ENCODE results near the gene RGS21.

RGS21 gene

GRCh38 chr1:192376374-192376773 is 59.6 kb downstream of the RGS21 start:
- no peak for DNase-seq (ENCODE audit: low read depth, low spot score)

GRCh38 chr1:192378276-192378675 is 61.5 kb downstream of the RGS21 start:
- no peak for DNase-seq (ENCODE audit: low read depth, low spot score)

More at GRCh38 chr1:192376374-192376773, 59.6 kb downstream of the RGS21 start:
- H3K27ac ChIP-seq = no peak overlapping the region

GRCh38 chr1:192378878-192379277 is 62.1 kb downstream of the RGS21 start:
- no peak for DNase-seq (ENCODE audit: low read depth, low spot score)
- H3K27ac ChIP-seq = no peak overlapping the region

More at GRCh38 chr1:192378276-192378675, 61.5 kb downstream of the RGS21 start:
- no peak overlapping the region for H3K27ac ChIP-seq

GRCh38 chr1:192379554-192379953 is 62.8 kb downstream of the RGS21 start:
- H3K27ac ChIP-seq = no peak overlapping the region
- no peak for DNase-seq (ENCODE audit: low read depth, low spot score)

GRCh38 chr1:192382758-192383157 is 66.0 kb downstream of the RGS21 start:
- H3K27ac ChIP-seq = no peak overlapping the region
- DNase-seq (ENCODE audit: low read depth, low spot score) = no peak

GRCh38 chr1:192386051-192386650 is 69.4 kb downstream of the RGS21 start:
- DNase-seq (ENCODE audit: low read depth, low spot score) = no peak
- H3K27ac ChIP-seq = no peak overlapping the region

- DNase-seq (ENCODE audit: low read depth, low spot score) = no peak
- no peak overlapping the region for H3K27ac ChIP-seq
These were observed 78.4 kb downstream of the RGS21 start for GRCh38 chr1:192395211-192395610.

- H3K27ac ChIP-seq = no peak overlapping the region
- no peak for DNase-seq (ENCODE audit: low read depth, low spot score)
These were observed 79.1 kb downstream of the RGS21 start for GRCh38 chr1:192395895-192396294.

- no peak for DNase-seq (ENCODE audit: low read depth, low spot score)
- H3K27ac ChIP-seq = no peak overlapping the region
These were observed 82.4 kb downstream of the RGS21 start for GRCh38 chr1:192399161-192399560.

GRCh38 chr1:192401825-192402224 is 85.0 kb downstream of the RGS21 start:
- H3K27ac ChIP-seq = no peak overlapping the region
- peak; percentile 14 for DNase-seq (ENCODE audit: low read depth, low spot score)

- no peak for DNase-seq (ENCODE audit: low read depth, low spot score)
- no peak overlapping the region for H3K27ac ChIP-seq
These were observed 85.8 kb downstream of the RGS21 start for GRCh38 chr1:192402571-192402970.

GRCh38 chr1:192407206-192407605 is 90.4 kb downstream of the RGS21 start:
- H3K27ac ChIP-seq = no peak overlapping the region
- no peak for DNase-seq (ENCODE audit: low read depth, low spot score)

Data from epithelial cell of prostate (primary cell).